OCI-LY7 (cell line): ENCODE data around the gene BCL10. TPM values are rescaled to one million over a fixed set of nuclear protein-coding genes. Genes with fewer than 3 reads are reported as not detected.

Source experiments
- BruUV-seq: library from RNA; stranded (reverse); fragments of 400-500 nt; replicated peaks from 2 replicates; lab custom pipeline; 2021; lab: Mats Ljungman, UMichigan
- CTCF ChIA-PET: fragments of 300-600 bp; sonication (Branson Sonifier 250); formaldehyde crosslinking; loops from one replicate; lab custom pipeline; 2022; ENCODE audit warnings: antibody characterized with exemption; ENCODE audit not compliant: unreplicated experiment; lab: Charles Lee
- POLR2A ChIA-PET: fragments of 300-600 bp; sonication (Branson Sonifier 250); formaldehyde crosslinking; loops from one replicate; lab custom pipeline; 2022; ENCODE audit warnings: antibody characterized with exemption; lab: Charles Lee
- DNase-seq: peaks from one replicate; pipeline ENCODE4 v3.0.0-alpha.2; 2015; ENCODE audit warnings: low spot score
- H2AFZ ChIP-seq: fragments of 200-600 bp; sonication (generic), shearing (Covaris generic); 2 replicates; pipeline ENCODE4 v1.6.1; 2014; ENCODE audit warnings: mild to moderate bottlenecking, antibody characterized with exemption, low read length, moderate library complexity
- H3K27ac ChIP-seq: fragments of 200-600 bp; sonication (generic); 2 replicates; pipeline ENCODE4 v1.5.1; 2014; ENCODE audit warnings: mixed run types, low read depth, mild to moderate bottlenecking, moderate library complexity, low read length, inconsistent platforms; ENCODE audit not compliant: poor library complexity, severe bottlenecking
- H3K36me3 ChIP-seq: fragments of 200-600 bp; sonication (generic); 2 replicates; pipeline ENCODE4 v1.6.1; 2014; ENCODE audit warnings: mild to moderate bottlenecking, antibody characterized with exemption, low read length, moderate library complexity, mixed read lengths; ENCODE audit not compliant: insufficient read depth
- H3K4me1 ChIP-seq: fragments of 200-600 bp; sonication (generic); 2 replicates; pipeline ENCODE4 v1.5.1; 2014; ENCODE audit warnings: mild to moderate bottlenecking, low read length; ENCODE audit not compliant: insufficient read depth, poor library complexity, severe bottlenecking
- H3K4me2 ChIP-seq: fragments of 200-600 bp; sonication (generic); 2 replicates; pipeline ENCODE4 v1.6.1; 2014; ENCODE audit warnings: mild to moderate bottlenecking, low read length
- H3K4me3 ChIP-seq: fragments of 200-600 bp; sonication (generic); 2 replicates; pipeline ENCODE4 v1.5.1; 2014; ENCODE audit warnings: mild to moderate bottlenecking, low read depth, low read length; ENCODE audit not compliant: poor library complexity, severe bottlenecking
- H3K79me2 ChIP-seq: fragments of 200-600 bp; sonication (generic); 2 replicates; pipeline ENCODE4 v1.6.1; 2016; ENCODE audit warnings: low read depth, mild to moderate bottlenecking, low read length, moderate library complexity, mixed read lengths; ENCODE audit not compliant: insufficient read depth
- H3K9me2 ChIP-seq: fragments of 200-600 bp; sonication (generic); 2 replicates; pipeline ENCODE4 v1.6.1; 2016; ENCODE audit warnings: mild to moderate bottlenecking, low read length, mixed read lengths; ENCODE audit not compliant: insufficient read depth
- H3K9me3 ChIP-seq: fragments of 200-600 bp; sonication (generic); 2 replicates; pipeline ENCODE4 v1.6.1; 2014; ENCODE audit warnings: mild to moderate bottlenecking, mixed run types, low read length, mixed read lengths
- H4K20me1 ChIP-seq: fragments of 200-600 bp; sonication (generic); 2 replicates; pipeline ENCODE4 v1.6.1; 2014; ENCODE audit warnings: mild to moderate bottlenecking, antibody characterized with exemption, low read length, moderate library complexity, mixed read lengths; ENCODE audit not compliant: insufficient read depth
- EZH2phosphoT487 ChIP-seq: fragments of 200-600 bp; sonication (generic); IDR thresholded peaks from 2 replicates; pipeline ENCODE4 v1.6.1; 2018; ENCODE audit warnings: low read depth, borderline replicate concordance, mild to moderate bottlenecking, mixed run types, antibody characterized with exemption, low read length, moderate library complexity, mixed read lengths
- intact Hi-C: fragments of 100-400 bp; cut with micrococcal nuclease; formaldehyde crosslinking; loops from one replicate; pipeline ENCODE4 v1.10.0; 2022; ENCODE audit not compliant: unreplicated experiment
- total RNA-seq, 2 experiments: library from RNA; depleted of rRNA in 1 of 2; stranded (reverse); fragments of >200 nt in 1 of 2; shearing (Covaris generic) in 1 of 2; gene quantifications; 2 replicates each; pipeline ENCODE4 v1.2.3, GENCODE V29; 2014 to 2022
- TF ChIP-seq, protein P1 (sequence below): fragments of 200-600 bp; sonication (generic); conservative IDR thresholded peaks from 2 replicates; pipeline ENCODE4 v1.5.1; 2014; ENCODE audit warnings: mild to moderate bottlenecking, antibody characterized with exemption, low read length, moderate library complexity, mixed read lengths

The BCL10 gene
- total RNA-seq, 2 experiments from 2014 or later = 17.4 to 29.0 TPM

DNA sequence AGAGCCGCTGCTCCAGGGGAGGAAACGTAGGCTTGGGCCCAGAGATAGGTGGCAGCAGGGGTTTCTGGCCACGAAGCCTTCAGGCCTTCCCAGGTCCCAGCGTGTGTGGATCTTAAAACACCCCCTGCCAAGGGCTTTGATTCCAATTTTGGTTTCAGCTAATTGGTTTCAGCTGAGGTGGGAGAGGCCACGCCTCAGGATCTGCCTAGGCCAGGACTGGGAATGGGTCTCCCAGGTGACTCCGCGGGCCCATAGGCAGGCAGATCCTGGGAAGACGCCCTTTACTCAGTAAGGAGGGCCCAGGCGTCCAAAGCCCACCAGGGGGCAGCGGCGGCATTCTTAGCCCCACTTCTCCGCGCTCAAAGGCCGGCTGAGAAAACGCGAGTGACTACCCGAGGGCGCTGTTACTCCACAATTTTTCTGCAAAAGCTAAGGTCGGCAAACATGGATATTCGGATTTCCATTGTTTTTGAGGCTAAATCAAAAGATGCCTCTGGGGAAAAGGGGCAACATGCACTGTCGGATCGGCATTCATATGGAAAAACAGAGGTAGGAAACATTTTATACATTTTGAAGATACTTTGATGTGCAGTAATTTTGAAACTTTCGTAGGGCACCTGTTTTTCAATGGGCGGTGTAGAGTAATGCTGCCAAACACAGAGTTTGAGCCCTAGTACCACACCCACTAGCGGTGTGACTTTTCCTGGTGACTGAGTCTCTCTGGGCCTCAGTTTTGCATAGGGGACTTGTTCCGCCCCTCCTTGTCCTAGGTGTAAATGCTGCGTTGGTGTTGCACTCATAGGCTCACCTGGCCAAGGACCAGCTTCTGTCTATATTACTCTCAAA lies 31.8 kb upstream of the BCL10 start:
- POLR2A ChIA-PET = interaction anchor here (1.2 kb wide), 1 partner anchor 32 kb away, joined by 3 read pairs; the partner anchor contains the start of gene BCL10
- Histone ChIP-seq H3K4me2 (peak overlapping the region; percentile 35), H4K20me1 (no peaks in the 10 kb centered on the region), H3K9me3 (no peaks in the 10 kb centered on the region), H3K4me3 (no peak overlapping the region), H3K27ac (no peak overlapping the region), H3K9me2 (no peaks in the 10 kb centered on the region), H3K36me3 (no peaks in the 10 kb centered on the region), H3K4me1 (peaks cover 4% of the 10 kb centered on the region), H2AFZ (peak overlapping the region; percentile 42; the same call in 1 of the 2 replicates), H3K79me2 (no peaks in the 10 kb centered on the region)
- peak; percentile 61 for DNase-seq
- TF ChIP-seq, protein P1, sequence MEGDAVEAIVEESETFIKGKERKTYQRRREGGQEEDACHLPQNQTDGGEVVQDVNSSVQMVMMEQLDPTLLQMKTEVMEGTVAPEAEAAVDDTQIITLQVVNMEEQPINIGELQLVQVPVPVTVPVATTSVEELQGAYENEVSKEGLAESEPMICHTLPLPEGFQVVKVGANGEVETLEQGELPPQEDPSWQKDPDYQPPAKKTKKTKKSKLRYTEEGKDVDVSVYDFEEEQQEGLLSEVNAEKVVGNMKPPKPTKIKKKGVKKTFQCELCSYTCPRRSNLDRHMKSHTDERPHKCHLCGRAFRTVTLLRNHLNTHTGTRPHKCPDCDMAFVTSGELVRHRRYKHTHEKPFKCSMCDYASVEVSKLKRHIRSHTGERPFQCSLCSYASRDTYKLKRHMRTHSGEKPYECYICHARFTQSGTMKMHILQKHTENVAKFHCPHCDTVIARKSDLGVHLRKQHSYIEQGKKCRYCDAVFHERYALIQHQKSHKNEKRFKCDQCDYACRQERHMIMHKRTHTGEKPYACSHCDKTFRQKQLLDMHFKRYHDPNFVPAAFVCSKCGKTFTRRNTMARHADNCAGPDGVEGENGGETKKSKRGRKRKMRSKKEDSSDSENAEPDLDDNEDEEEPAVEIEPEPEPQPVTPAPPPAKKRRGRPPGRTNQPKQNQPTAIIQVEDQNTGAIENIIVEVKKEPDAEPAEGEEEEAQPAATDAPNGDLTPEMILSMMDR = peak; percentile 85
- no peak for TF ChIP-seq EZH2phosphoT487
- CTCF ChIA-PET = no interaction called here
- no TSS peak for BruUV-seq
- intact Hi-C loops = loop anchor here (10.0 kb wide), 1 partner anchor 397 kb away; the partner anchor contains the start of gene ZNHIT6

DNA sequence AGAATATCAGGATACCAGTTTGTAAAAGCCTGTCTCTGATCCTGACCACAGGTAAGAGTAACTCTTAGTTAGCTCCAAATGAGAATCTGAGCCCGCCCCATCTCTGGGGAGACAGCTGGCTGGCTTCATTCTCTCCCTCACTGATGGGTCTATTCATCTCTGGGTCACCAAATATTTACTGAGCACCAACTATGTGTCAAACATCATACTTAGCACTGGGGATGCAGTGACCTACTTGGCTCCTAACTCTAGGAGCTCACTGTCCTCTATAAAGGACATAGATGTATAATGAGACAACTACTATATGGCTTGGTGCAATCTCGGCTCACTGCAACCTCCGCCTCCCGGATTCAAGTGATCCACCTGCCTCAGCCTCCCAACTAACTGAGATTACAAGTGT lies 29.8 kb upstream of the BCL10 start:
- H3K9me2 ChIP-seq = no peaks in the 10 kb centered on the region
- H3K4me1 ChIP-seq = peaks cover 4% of the 10 kb centered on the region
- TF ChIP-seq EZH2phosphoT487 = no peak
- TF ChIP-seq, protein P1 = no peak
- intact Hi-C loops = loop anchor here (10.0 kb wide), 1 partner anchor 399 kb away; the partner anchor contains the start of gene ZNHIT6
- H3K79me2 ChIP-seq = no peaks in the 10 kb centered on the region
- H4K20me1 ChIP-seq = no peaks in the 10 kb centered on the region
- no peak overlapping the region for H3K4me2 ChIP-seq
- no TSS peak for BruUV-seq
- CTCF ChIA-PET = no interaction called here
- H2AFZ ChIP-seq = no peak overlapping the region
- no peaks in the 10 kb centered on the region for H3K36me3 ChIP-seq
- no peaks in the 10 kb centered on the region for H3K9me3 ChIP-seq
- POLR2A ChIA-PET = no interaction called here
- H3K4me3 ChIP-seq = no peak overlapping the region
- DNase-seq = no peak
- no peak overlapping the region for H3K27ac ChIP-seq
